Measurements from ENCODE around the gene CD55. TPM values are rescaled to one million over a fixed set of nuclear protein-coding genes. Genes with fewer than 3 reads are reported as not detected.
A peak's percentile ranks its signal among the peaks of the same experiment; 100 is the strongest.

The CD55 gene
- total RNA-seq, 1 donor from 2014 or later: 30.6 TPM

GRCh38 chr1:207330011-207330710 lies 8.7 kb downstream of the CD55 start:
- DNase-seq: no peak

- no peak for DNase-seq
Observed at GRCh38 chr1:207331354-207332313, 10.2 kb downstream of the CD55 start.

GRCh38 chr1:207333009-207333600 lies 11.6 kb downstream of the CD55 start:
- DNase-seq: no peak

GRCh38 chr1:207333620-207334019 lies 12.1 kb downstream of the CD55 start:
- DNase-seq: no peak

- no peak for DNase-seq
Observed at GRCh38 chr1:207334337-207334736, 12.9 kb downstream of the CD55 start.

- no peak for DNase-seq
Observed at GRCh38 chr1:207335138-207335537, 13.7 kb downstream of the CD55 start.

DNA sequence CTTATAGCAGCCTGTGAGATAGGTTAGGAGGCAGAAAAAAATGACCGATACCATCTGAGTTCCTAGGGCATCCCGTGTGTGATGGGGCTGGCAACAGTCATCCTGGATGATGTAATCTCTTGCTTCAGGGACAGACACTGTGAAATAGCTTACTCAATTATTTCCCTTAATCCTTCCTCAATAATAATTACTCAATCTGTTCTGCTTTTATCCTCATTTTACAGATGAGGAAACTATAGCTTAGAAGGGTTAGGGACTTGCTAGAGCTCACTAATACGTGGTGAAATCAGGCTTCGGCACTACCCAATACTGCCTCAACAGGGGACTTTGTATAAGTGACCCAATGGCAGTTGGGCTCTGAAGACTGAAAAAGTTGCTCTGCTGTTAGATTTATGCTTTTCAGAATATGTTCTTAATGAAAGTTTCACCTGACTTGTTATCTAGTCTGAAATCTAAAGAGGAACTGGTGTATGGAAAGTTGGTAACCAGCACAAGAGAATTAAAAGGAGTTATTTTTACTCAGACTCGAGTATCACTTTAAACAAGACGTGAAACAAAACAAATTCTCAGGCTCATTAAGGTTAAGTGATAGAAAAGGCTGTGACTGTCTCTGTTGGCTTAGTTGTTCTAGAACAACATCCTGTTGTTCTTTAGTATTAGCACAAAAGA lies 14.4 kb downstream of the CD55 start:
- no peak for DNase-seq

DNA sequence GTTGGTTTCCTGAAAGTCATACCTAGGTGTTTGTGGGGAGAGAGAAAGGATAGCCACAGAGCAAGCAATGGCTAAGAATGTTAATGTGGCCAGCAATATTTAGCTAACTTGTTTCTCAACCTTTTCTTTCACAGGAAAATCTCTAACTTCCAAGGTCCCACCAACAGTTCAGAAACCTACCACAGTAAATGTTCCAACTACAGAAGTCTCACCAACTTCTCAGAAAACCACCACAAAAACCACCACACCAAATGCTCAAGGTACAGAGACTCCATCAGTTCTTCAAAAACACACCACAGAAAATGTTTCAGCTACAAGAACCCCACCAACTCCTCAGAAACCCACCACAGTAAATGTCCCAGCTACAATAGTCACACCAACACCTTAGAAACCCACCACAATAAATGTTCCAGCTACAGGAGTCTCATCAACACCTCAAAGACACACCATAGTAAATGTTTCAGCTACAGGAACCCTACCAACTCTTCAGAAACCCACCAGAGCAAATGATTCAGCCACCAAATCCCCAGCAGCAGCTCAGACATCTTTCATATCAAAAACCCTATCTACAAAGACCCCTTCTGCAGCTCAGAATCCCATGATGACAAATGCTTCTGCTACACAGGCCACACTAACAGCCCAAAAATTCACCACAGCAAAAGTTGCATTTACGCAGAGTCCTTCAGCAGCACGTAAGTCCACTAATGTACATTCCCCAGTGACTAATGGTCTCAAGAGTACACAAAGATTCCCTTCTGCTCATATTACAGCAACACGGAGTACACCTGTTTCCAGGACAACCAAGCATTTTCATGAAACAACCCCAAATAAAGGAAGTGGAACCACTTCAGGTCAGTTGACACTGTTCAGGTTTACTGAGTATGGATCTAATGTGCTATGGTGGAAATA lies 15.3 kb downstream of the CD55 start:
- no peak for DNase-seq

DNA sequence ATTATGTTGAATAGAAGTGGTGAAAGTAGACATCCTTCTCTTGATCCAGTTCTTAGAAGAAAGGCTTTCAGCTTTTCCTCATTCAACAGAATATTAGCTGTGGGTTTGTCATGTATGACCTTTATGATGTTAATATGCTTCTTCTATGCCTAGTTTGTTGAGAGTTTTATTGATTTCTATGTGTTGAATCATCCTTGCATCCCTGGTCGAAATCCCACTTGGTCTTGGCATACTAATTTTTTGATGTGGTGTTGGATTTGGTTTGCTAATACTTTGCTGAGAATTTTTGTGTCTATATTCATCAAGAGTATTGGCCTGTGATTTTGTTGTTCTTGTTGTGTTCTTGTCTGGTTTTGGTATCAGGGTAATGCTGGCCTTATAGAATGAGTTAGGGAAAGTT lies 20.9 kb downstream of the CD55 start:
- no peak for DNase-seq

GRCh38 chr1:207343675-207344074 lies 22.2 kb downstream of the CD55 start:
- DNase-seq: no peak

GRCh38 chr1:207344221-207344620 lies 22.7 kb downstream of the CD55 start:
- DNase-seq: no peak

- DNase-seq: no peak
Observed at GRCh38 chr1:207345644-207346477, 24.4 kb downstream of the CD55 start.

GRCh38 chr1:207346513-207346912 lies 25.0 kb downstream of the CD55 start:
- DNase-seq: no peak

DNA sequence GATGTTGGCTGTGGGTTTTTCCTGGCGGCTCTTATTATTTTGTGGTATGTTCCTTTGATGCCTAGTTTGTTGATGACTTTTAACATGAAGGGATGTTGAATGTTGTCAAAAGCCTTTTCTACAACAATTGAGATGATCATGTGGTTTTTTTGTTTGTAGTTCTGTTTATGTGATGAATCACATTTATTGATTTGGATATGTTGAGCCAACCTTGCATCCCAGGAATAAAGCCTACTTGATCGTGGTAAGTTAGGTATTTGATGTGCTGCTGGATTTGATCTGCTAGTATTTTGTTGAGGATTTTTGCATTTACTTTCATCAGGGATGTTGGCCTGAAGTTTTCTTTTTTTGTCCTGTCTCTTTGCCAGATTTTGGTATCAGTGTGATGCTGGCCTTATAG lies 28.5 kb downstream of the CD55 start:
- DNase-seq: no peak

- no peak for DNase-seq
Observed at GRCh38 chr1:207352554-207352953, 31.1 kb downstream of the CD55 start.

GRCh38 chr1:207355060-207355459 lies 33.6 kb downstream of the CD55 start:
- peak; percentile 8 for DNase-seq

DNA sequence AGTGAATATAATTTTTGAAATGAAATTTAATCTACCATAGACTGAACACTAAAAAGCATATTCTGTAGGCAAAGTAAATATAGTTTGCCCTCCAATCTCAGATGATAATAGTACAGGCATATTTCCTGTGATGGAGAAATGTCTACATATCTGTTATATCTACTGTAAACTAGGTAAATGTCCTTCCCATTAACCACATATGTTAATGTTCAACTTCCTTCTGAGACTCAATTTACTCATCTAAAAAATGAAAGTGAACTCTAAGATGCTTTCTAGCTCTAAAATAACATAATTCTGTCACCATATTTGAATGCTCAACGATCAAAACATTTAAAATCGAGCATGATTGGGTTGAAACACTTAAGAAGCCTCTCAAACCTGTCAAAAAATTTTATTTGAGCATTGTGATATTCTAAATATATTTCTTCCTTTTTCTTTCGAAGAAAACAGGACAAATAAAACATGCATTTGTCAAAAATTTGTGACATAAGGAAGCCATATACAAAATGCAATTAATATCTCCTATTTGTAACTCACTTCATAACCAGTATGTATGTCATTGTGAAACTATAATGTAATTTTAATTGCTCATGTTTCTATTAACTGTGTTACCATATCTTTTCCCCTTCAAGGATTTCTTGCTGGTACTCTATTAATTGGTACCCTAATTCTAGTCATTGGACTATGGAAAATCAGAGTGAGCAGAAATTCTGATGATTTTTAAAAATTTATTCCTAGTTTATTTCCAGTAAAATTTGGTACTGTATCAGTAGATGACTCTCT lies 34.2 kb downstream of the CD55 start:
- no peak for DNase-seq

DNA sequence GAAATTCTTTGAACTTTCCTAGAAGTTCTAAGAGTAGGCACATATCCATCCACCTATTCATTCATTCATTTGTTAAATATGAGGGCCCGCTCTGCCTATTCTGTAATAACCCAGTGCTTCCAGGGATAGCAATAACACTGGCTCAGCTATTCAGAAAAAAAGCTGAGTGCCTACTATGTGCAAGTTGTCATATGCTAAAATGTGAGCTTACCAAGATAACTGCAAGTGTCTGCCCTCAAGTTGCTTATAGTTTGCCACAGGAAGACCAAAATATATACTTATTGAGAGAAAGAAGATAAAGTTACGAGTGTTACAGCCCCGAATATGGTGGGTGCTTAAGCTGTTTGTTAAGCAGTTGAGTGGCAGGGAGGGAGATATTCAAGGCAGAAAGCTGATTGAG lies 39.6 kb downstream of the CD55 start:
- no peak for DNase-seq

DNA sequence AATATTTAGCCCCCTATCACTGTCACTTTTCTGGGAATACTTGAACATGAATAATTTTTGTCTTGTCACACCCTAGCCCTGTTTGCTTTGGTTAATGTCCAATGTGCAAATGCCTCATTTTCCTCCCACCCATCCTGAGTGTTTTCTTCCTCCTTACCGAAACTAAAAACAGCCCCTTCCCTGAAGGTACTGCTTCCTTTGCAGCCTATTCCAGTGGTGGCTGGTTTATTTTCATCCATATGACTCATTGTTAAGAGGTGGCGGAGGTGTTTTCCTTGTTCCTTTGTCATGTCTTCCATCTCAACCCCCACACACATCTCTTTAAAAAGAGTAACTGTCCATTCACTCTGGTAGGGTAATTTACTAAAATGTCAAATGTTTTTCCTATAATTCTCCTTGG lies 40.4 kb downstream of the CD55 start:
- DNase-seq: no peak
